Measurements from ENCODE around the gene SLC10A3.

SLC10A3 gene

DNA sequence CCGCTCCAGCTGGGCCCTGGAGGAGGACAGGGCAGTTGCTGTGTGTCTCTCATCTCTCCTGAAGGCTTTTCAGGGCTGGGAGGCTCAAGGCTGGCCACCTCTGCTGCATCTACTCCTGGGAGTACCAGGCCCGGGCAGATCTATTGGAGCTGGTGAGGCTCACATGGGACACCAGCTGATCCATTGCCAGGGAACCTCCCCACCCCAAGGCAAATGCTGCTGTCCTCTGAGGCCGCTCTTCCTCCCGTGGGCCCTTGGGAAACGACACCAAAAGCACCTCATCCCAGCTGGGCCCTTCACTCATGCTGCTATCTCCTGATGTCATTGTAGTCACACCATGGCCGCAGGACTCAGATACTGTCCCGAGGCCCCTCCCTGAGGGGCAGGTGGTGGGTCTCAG, 7.6 kb downstream of the SLC10A3 start:
- no peak for DNase-seq (ENCODE audit: low read depth)

GRCh38 chrX:154481911-154482601, 8.4 kb downstream of the SLC10A3 start:
- no peak for DNase-seq (ENCODE audit: low read depth)

GRCh38 chrX:154481195-154481594, 9.2 kb downstream of the SLC10A3 start:
- DNase-seq (ENCODE audit: low read depth), result no peak

- DNase-seq (ENCODE audit: low read depth), result peak; percentile 87
Measured at GRCh38 chrX:154478728-154479622, 11.5 kb downstream of the SLC10A3 start, which contains the start of gene LAGE3. LAGE3 (minus strand) TSS chrX:154479281; CDS start chrX:154478915, 366 bp downstream.

DNA sequence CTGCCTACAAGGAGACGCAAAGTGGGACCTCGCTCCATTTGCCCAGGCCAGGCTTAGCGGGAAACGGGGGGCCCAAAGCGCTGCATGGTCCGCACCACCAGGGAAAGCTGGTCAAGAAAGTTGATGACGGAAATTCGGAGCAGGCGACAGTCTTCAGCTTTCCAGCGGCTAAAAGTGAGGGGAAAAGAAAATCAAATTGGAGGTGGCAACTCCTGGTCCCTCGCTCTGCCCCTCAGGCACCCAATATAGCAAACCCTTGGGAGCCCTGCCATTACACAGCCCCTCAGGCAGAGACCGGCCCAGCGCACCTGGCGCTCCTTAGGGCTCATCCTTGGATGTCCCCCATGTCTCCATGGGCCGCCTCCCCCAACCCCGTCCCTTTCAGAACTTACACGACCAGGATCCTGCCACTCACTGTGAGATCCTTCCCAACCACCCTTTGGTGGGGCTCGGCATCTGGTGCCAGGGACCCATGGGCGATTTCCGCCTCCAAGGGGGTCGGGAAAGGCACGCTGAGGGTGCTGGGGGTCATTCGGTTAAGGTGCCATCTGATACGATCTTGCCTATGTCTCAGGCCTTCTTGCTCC, 12.4 kb downstream of the SLC10A3 start:
- DNase-seq (ENCODE audit: low read depth), result no peak

DNA sequence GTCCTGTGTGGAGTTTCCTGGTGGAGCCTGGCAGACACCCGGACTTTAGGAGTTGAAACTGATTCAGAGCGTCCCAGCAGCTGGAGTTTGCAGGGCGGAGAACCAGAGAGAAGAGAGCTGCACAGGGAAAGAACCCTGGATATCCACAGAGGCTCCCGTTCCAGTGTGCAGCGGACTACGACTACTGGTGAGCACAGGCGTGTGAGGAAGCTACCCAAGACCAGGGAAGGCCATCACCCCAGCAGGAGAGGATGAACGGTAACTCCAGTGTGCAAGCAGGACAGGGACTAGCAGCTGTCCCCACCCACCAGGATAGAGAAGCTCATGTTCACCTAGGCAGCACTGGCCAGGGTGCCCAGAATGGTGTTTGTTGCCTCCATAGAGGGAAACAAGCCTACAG, 13.6 kb downstream of the SLC10A3 start:
- DNase-seq (ENCODE audit: low read depth), result no peak

DNA sequence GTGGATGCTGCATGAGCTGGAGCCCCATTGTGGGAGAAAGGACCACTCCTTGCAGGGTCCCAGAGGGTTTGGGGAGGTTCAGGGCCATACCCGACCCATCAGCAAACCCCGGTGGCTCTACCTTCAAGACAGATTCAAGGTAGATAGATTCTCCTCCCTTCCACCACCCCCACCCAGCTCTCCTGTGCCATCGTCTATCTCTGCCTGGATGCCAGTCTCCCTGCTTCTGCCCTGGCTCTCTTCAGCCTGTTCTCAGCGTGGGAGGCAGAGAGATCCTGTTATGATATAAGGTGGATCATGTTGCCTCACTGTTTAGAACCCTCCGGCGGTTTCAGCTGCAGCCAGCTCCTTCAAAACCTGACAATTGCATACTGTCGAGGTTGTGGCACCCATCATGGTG, 16.7 kb downstream of the SLC10A3 start:
- DNase-seq (ENCODE audit: low read depth), result no peak

DNA sequence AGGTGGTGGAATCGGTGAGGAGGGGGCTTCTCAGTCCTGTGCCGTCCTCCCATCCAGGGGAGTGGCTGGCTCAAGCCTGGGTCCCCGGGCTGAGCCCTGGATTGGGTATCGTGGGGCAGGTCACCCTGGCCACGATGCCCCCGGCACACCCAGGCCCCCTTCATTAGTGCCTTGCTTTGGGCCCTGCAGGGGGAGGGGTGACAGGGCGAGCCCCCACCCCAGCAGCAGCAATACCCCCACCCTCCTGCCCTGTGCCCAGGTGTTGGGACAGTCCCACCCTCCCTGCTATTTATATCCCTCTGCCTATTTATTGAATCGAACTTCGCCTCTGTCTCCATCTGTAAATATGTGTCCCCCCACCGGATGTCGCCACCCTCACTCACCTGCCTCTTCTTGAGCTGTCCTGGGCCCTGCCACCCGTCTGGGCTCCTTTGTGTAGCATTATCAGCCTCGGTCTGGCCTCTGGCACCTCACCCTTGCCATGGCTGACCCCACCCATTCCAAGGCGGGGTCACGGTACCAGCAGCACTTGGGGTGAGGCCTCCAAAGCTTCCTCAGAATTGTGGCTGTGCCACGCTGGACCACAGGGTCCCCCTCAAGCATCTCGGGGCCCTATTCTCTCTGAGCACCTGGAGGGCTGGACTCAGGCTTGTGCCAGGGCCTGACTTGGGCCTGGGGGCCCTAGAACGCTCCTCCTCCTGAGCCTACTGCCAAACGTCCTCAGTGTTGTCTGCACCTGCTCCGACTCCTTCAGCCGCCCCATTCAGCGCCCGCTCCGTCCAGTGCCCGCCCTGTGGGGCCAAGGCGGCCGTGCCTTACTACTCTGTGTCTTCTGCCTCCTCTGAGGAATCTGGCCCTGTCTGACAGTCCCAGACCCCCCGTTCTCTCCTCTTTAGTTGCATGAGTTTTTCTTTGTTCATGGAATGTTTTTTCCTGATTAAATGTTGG, 17.5 kb downstream of the SLC10A3 start:
- DNase-seq (ENCODE audit: low read depth), result no peak

GRCh38 chrX:154471839-154472684, 18.4 kb downstream of the SLC10A3 start:
- no peak for DNase-seq (ENCODE audit: low read depth)

GRCh38 chrX:154470914-154471568, 19.4 kb downstream of the SLC10A3 start:
- no peak for DNase-seq (ENCODE audit: low read depth)

GRCh38 chrX:154470434-154470833, 20.0 kb downstream of the SLC10A3 start:
- no peak for DNase-seq (ENCODE audit: low read depth)

DNA sequence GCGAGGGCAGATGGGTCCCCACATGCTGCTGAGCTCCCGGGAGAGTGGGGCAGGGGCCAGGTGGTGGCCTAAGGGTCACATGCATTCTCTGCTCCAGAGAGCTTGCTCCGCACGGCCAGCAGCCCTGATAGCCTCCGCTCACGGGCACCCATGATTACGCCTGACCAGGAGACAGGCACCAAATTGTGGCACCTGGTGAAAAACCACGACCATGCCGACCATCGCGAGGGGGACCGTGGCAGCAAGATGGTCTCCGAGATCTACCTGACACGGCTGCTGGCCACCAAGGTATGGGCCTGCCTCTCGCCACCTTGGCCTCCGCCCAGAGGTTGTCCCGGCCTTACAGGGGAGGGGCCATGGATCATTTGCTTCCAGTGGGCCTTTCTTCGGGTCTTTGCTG, 20.5 kb downstream of the SLC10A3 start:
- DNase-seq (ENCODE audit: low read depth), result no peak

GRCh38 chrX:154469114-154469513, 21.3 kb downstream of the SLC10A3 start:
- DNase-seq (ENCODE audit: low read depth), result no peak

DNA sequence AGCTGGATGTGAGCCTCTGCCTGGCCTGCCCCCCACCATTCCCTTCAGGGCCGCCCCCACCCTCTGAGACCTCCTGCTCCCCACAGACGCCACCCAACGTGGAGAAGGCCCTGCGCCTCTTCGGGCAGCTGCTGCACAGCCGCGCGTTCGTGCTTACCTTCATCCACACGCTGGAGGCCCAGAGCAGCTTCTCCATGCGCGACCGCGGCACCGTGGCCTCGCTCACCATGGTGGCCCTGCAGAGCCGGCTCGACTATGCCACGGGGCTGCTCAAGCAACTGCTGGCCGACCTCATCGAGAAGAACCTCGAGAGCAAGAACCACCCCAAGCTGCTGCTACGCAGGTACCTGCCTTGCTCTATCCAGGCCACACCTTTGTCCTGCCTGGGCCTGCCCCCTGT, 22.2 kb downstream of the SLC10A3 start:
- no peak for DNase-seq (ENCODE audit: low read depth)

GRCh38 chrX:154467556-154467955, 22.9 kb downstream of the SLC10A3 start:
- DNase-seq (ENCODE audit: low read depth), result no peak

GRCh38 chrX:154466907-154467306, 23.5 kb downstream of the SLC10A3 start:
- DNase-seq (ENCODE audit: low read depth), result no peak

GRCh38 chrX:154466036-154466435, 24.4 kb downstream of the SLC10A3 start:
- no peak for DNase-seq (ENCODE audit: low read depth)

- DNase-seq (ENCODE audit: low read depth), result no peak
Measured at GRCh38 chrX:154465601-154466000, 24.8 kb downstream of the SLC10A3 start.

DNA sequence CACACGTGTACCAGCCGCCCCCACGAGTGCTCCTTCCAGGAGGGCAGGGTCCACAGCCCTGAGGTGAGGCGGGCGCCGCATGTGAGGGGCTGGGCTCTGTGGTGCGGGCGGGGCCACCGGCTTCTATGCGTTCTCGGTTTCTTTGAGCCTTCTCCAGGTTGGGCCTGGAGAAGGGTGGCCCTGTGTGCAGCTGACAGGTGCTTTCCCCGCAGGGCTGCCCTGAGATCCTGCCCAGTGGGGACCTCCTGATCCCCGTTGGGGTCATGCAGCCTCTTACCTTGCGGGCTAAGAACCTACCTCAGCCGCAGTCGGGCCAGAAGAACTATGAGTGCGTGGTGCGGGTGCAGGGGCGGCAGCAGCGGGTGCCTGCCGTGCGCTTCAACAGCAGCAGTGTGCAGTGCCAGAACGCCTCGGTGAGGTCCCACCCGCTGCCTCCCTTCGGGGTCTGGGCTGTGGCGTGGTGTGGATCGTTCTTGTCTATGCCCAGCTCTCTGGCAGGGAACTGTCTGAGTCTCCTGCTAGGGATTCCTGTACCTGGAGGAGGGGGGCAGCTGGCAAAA, 25.5 kb downstream of the SLC10A3 start:
- no peak for DNase-seq (ENCODE audit: low read depth)
